ENCODE data around the gene RALGAPA2.
"Not testable (repeated sequence)": the region's sequence is repeated elsewhere in the genome, so short reads cannot be mapped to it uniquely, and the experiment has no call there.

Gene RALGAPA2

GRCh38 chr20:20362774-20363433 lies 349.5 kb downstream of the RALGAPA2 start:
- no peak overlapping the region for H3K27ac ChIP-seq (ENCODE audit: low read length)
- peak overlapping the region; percentile 49 for H3K4me3 ChIP-seq (ENCODE audit: low read length)

DNA sequence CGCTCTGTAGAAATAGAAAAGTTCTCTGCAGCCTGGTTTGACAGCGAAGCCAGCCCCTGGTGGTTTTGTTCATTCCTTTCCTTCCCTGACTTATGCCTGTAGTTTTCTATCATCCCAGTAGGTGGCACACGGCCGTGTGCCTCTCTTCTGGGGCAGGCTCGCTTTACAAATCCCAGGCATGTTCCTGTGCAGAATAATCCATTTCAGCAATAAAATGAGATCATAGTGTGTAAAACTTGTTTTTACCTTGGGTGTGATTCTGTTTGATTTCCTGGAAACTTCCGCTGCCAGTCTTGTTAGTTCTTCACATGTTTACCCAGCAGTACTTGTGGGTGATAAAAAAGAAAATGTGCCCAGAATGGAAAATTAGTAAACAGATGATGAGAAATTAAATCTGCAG lies 352.0 kb downstream of the RALGAPA2 start:
- no peak overlapping the region for H3K27ac ChIP-seq (ENCODE audit: low read length)
- TF ChIP-seq EZH2phosphoT487 (IDR thresholded peaks at IDR 0.05; ENCODE audit: low read depth) = no peak
- TF ChIP-seq, protein P1, sequence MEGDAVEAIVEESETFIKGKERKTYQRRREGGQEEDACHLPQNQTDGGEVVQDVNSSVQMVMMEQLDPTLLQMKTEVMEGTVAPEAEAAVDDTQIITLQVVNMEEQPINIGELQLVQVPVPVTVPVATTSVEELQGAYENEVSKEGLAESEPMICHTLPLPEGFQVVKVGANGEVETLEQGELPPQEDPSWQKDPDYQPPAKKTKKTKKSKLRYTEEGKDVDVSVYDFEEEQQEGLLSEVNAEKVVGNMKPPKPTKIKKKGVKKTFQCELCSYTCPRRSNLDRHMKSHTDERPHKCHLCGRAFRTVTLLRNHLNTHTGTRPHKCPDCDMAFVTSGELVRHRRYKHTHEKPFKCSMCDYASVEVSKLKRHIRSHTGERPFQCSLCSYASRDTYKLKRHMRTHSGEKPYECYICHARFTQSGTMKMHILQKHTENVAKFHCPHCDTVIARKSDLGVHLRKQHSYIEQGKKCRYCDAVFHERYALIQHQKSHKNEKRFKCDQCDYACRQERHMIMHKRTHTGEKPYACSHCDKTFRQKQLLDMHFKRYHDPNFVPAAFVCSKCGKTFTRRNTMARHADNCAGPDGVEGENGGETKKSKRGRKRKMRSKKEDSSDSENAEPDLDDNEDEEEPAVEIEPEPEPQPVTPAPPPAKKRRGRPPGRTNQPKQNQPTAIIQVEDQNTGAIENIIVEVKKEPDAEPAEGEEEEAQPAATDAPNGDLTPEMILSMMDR (IDR thresholded peaks at IDR 0.05; ENCODE audit: low read depth, low read length) = peak; percentile 89
- H4K20me1 ChIP-seq (ENCODE audit: insufficient read depth, low read length) = no peaks in the 10 kb centered on the region
- H3K9ac ChIP-seq (ENCODE audit: low read length) = no peak overlapping the region
- H3K4me3 ChIP-seq (ENCODE audit: low read length) = peak overlapping the region; percentile 54
- no peaks in the 10 kb centered on the region for H3K9me3 ChIP-seq (ENCODE audit: insufficient read depth, low read length)
- H3K79me2 ChIP-seq (ENCODE audit: low read length) = no peaks in the 10 kb centered on the region
- H3K27me3 ChIP-seq (ENCODE audit: low read depth, low read length) = peaks cover 35% of the 10 kb centered on the region
- H3K36me3 ChIP-seq (replicated peaks; ENCODE audit: low read depth, low read length) = no peaks in the 10 kb centered on the region
- H3K4me1 ChIP-seq (ENCODE audit: low read length) = peaks cover 15% of the 10 kb centered on the region
- peak overlapping the region; percentile 57 for H2AFZ ChIP-seq (ENCODE audit: low read depth, low read length)
- peak overlapping the region; percentile 75 for H3K4me2 ChIP-seq (ENCODE audit: low read length)

More at GRCh38 chr20:20362774-20363433, 349.5 kb downstream of the RALGAPA2 start:
- Histone ChIP-seq H4K20me1 (ENCODE audit: insufficient read depth, low read length) (no peaks in the 10 kb centered on the region), H3K4me1 (ENCODE audit: low read length) (peaks cover 15% of the 10 kb centered on the region), H3K79me2 (ENCODE audit: low read length) (no peaks in the 10 kb centered on the region), H3K36me3 (replicated peaks; ENCODE audit: low read depth, low read length) (no peaks in the 10 kb centered on the region), H3K27me3 (ENCODE audit: low read depth, low read length) (peaks cover 35% of the 10 kb centered on the region), H3K4me2 (ENCODE audit: low read length) (peak overlapping the region; percentile 70), H3K9ac (ENCODE audit: low read length) (no peak overlapping the region), H3K9me3 (ENCODE audit: insufficient read depth, low read length) (no peaks in the 10 kb centered on the region), H2AFZ (ENCODE audit: low read depth, low read length) (no peak overlapping the region)
- TF ChIP-seq EZH2phosphoT487 (IDR thresholded peaks at IDR 0.05; ENCODE audit: low read depth) = no peak
- TF ChIP-seq, protein P1 (IDR thresholded peaks at IDR 0.05; ENCODE audit: low read depth, low read length) = no peak

DNA sequence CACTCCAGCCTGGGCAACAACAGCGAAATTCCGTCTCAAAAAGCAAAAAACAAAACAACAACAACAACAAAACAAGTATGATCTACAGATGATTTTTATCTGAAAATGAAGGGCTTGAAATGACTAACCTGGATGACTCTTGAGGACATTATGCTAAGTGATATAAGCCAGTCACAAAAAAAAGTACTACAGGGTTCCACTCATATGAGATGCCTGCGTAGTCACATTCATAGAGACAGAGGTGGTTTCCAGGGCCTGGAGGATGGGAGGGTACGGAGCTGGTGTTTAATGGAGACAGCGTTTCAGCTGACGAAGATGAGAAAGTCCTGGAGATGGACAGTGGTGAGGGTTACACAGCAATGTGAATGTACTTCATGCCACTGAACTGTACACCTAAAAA lies 352.8 kb downstream of the RALGAPA2 start:
- H2AFZ ChIP-seq (ENCODE audit: low read depth, low read length) = no peak overlapping the region
- H3K36me3 ChIP-seq (replicated peaks; ENCODE audit: low read depth, low read length) = no peaks in the 10 kb centered on the region
- H3K27me3 ChIP-seq (ENCODE audit: low read depth, low read length) = peaks cover 35% of the 10 kb centered on the region

GRCh38 chr20:20358801-20359200 lies 353.6 kb downstream of the RALGAPA2 start:
- Histone ChIP-seq H3K4me2 (ENCODE audit: low read length) (no peak overlapping the region), H3K27ac (ENCODE audit: low read length) (no peak overlapping the region), H3K9me3 (ENCODE audit: insufficient read depth, low read length) (no peaks in the 10 kb centered on the region), H3K36me3 (replicated peaks; ENCODE audit: low read depth, low read length) (no peaks in the 10 kb centered on the region), H3K4me3 (ENCODE audit: low read length) (no peak overlapping the region), H3K79me2 (ENCODE audit: low read length) (no peaks in the 10 kb centered on the region), H3K27me3 (ENCODE audit: low read depth, low read length) (peaks cover 35% of the 10 kb centered on the region), H3K4me1 (ENCODE audit: low read length) (peaks cover 15% of the 10 kb centered on the region), H2AFZ (ENCODE audit: low read depth, low read length) (no peak overlapping the region), H4K20me1 (ENCODE audit: insufficient read depth, low read length) (no peaks in the 10 kb centered on the region), H3K9ac (ENCODE audit: low read length) (no peak overlapping the region)
- TF ChIP-seq, protein P1 (IDR thresholded peaks at IDR 0.05; ENCODE audit: low read depth, low read length) = no peak
- no peak for TF ChIP-seq EZH2phosphoT487 (IDR thresholded peaks at IDR 0.05; ENCODE audit: low read depth)

More for the DNA sequence above, 352.8 kb downstream of the RALGAPA2 start:
- Histone ChIP-seq H3K4me1 (ENCODE audit: low read length) (peaks cover 15% of the 10 kb centered on the region), H3K79me2 (ENCODE audit: low read length) (no peaks in the 10 kb centered on the region), H3K4me2 (ENCODE audit: low read length) (peak overlapping the region; percentile 75), H3K4me3 (ENCODE audit: low read length) (no peak overlapping the region), H3K27ac (ENCODE audit: low read length) (no peak overlapping the region), H3K9me3 (ENCODE audit: insufficient read depth, low read length) (no peaks in the 10 kb centered on the region), H4K20me1 (ENCODE audit: insufficient read depth, low read length) (no peaks in the 10 kb centered on the region), H3K9ac (ENCODE audit: low read length) (no peak overlapping the region)
- no peak for TF ChIP-seq EZH2phosphoT487 (IDR thresholded peaks at IDR 0.05; ENCODE audit: low read depth)
- TF ChIP-seq, protein P1 (IDR thresholded peaks at IDR 0.05; ENCODE audit: low read depth, low read length) = no peak

- not testable (repeated sequence) for H2AFZ ChIP-seq (ENCODE audit: low read depth, low read length); H3K4me1 ChIP-seq (ENCODE audit: low read length); H3K27ac ChIP-seq (ENCODE audit: low read length); H3K4me3 ChIP-seq (ENCODE audit: low read length); H4K20me1 ChIP-seq (ENCODE audit: insufficient read depth, low read length); H3K9ac ChIP-seq (ENCODE audit: low read length); H3K4me2 ChIP-seq (ENCODE audit: low read length); H3K9me3 ChIP-seq (ENCODE audit: insufficient read depth, low read length); H3K36me3 ChIP-seq (replicated peaks; ENCODE audit: low read depth, low read length); H3K79me2 ChIP-seq (ENCODE audit: low read length)
- H3K27me3 ChIP-seq (ENCODE audit: low read depth, low read length) = peaks cover 25% of the 10 kb centered on the region
These were observed 356.9 kb downstream of the RALGAPA2 start for GRCh38 chr20:20355503-20355902.

Data from OCI-LY3 (cell line).